GM19397 (cell line): ENCODE data around the gene MAN2A2.

Experiments
- ATAC-seq: cut with Tn5 transposase; IDR thresholded peaks from one replicate; pipeline ENCODE4 v1.9.1; 2021; ENCODE audit warnings: mild to moderate bottlenecking, moderate library complexity; ENCODE audit not compliant: unreplicated experiment

Gene MAN2A2

GRCh38 chr15:90957791-90958190 lies 54.7 kb downstream of the MAN2A2 start:
- ATAC-seq: no peak

- ATAC-seq: no peak
Observed at GRCh38 chr15:90959028-90959595, 56.0 kb downstream of the MAN2A2 start.

- no peak for ATAC-seq
Observed at GRCh38 chr15:90959894-90960293, 56.8 kb downstream of the MAN2A2 start.

- ATAC-seq: no peak
Observed at GRCh38 chr15:90960298-90961091, 57.4 kb downstream of the MAN2A2 start.

- no peak for ATAC-seq
Observed at GRCh38 chr15:90962021-90962420, 58.9 kb downstream of the MAN2A2 start.

- ATAC-seq: no peak
Observed at GRCh38 chr15:90966262-90966661, 63.2 kb downstream of the MAN2A2 start.

- no peak for ATAC-seq
Observed at GRCh38 chr15:90967206-90967605, 64.1 kb downstream of the MAN2A2 start.

GRCh38 chr15:90968434-90968833 lies 65.3 kb downstream of the MAN2A2 start:
- no peak for ATAC-seq

GRCh38 chr15:90970274-90970673 lies 67.2 kb downstream of the MAN2A2 start:
- no peak for ATAC-seq

- no peak for ATAC-seq
Observed at GRCh38 chr15:90972133-90972532, 69.0 kb downstream of the MAN2A2 start.
